HG03108 (cell line): Measurements from ENCODE around the gene ERBB2.
"Not testable (repeated sequence)": the region's sequence is repeated elsewhere in the genome, so short reads cannot be mapped to it uniquely, and the experiment has no call there.

Experiments used
- ATAC-seq: cut with Tn5 transposase; IDR thresholded peaks from one replicate; pipeline ENCODE4 v1.9.1; 2021; ENCODE audit warnings: moderate library complexity; ENCODE audit not compliant: unreplicated experiment

Gene ERBB2

GRCh38 chr17:39677542-39678339 is 22.1 kb upstream of the ERBB2 start:
- no peak for ATAC-seq

GRCh38 chr17:39678340-39679116 is 21.3 kb upstream of the ERBB2 start:
- no peak for ATAC-seq

- ATAC-seq, result no peak
Observed at GRCh38 chr17:39679521-39680192, 20.2 kb upstream of the ERBB2 start.

DNA sequence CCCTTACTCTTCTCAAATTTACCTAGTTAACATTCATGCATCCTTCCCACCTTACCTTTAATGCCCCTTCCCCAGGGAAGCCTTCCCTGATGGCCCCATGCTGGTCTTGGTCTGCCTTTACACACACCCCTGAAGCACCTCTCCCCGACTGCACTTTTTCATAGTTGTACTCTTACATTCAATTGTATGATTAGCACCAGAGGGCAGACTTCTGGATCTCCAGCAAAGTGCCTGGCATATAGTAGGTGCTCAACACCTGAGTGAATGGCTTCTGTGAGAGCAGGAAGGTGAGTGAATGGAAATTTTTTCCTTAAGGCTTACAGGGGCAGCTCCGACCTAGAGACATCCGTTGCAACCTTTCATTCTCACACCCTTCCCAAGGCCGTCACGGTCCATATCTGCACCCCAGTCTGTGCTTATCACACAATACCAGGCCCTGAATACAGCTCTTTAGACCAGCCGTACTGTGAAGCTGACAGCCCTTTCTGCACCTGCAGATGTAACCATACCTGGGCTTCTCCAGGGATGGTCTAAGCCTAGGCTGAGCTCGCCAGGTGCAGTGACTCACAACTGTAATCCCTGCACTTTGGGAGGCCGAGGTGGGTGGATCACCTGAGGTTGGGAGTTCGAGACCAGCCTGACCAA is 16.4 kb upstream of the ERBB2 start:
- ATAC-seq, result no peak

- no peak for ATAC-seq
Observed at GRCh38 chr17:39684369-39685192, 15.3 kb upstream of the ERBB2 start.

GRCh38 chr17:39687101-39687545 is 12.7 kb upstream of the ERBB2 start:
- ATAC-seq, result no peak

GRCh38 chr17:39687546-39688474 is 12.1 kb upstream of the ERBB2 start, which contains the start of gene PGAP3:
PGAP3 (minus strand) TSS chr17:39688057; CDS start chr17:39688014, 43 bp downstream.
- ATAC-seq, result peak; percentile 87

GRCh38 chr17:39688475-39688835 is 11.4 kb upstream of the ERBB2 start:
- ATAC-seq, result no peak

DNA sequence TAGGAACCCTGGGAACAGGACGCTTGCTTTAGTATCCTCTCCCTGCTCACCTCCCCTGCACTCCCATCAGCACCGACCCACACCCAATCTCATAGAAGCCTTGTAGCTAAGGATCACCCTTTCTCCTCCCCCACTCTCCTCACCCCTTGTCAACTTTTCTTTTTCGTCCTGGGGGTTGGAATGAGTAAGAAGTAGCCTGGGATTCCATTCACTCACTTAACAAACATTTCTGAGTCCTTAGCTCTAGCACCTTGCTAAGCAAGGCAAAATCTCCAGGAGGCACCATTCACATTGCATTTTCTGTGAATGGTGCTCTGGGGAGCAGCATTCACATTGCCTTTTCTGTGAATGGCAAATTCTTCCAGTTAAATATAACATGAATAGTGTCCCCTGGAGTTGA is 10.9 kb upstream of the ERBB2 start:
- ATAC-seq, result no peak

DNA sequence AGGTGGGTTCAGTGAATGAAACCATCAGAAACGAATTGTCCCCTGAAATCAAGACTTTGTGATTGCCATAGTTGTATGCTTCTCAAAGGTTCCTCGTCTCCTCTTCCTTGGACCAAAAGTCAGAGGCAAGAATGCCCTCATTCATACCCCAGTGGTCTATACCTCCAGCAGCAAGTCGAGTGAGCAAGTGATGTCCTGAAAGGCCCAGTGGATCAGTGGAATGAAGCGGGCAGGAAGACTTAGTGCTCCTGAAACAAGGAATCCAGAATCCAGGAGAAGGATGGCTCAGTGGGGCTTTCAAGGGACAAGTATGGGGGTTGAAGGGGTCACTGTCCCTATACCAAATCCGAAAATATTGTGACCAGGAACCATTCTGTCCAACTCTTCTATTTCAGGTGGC is 5.3 kb upstream of the ERBB2 start:
- no peak for ATAC-seq

- no peak for ATAC-seq
Observed at GRCh38 chr17:39695089-39695474, 4.8 kb upstream of the ERBB2 start.

- ATAC-seq, result no peak
Observed at GRCh38 chr17:39696731-39697130, 3.1 kb upstream of the ERBB2 start.

DNA sequence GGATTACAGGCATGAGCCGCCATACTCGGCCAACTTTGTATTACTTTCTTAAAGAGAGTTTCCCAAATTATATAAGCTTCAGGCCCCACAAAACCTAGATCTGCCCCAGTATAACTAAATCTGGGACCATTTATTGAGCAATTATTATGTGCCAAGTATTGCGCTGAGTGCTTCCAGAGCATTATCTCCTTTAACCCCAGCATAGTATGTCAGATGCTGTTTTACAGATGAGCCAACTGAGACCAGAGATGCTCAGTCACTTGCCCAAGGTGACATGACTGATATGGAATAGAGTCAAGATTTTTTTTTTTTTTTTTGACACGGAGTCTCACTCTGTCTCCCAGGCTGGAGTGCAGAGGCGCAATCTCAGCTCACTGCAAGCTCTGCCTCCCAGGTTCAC is 1.9 kb upstream of the ERBB2 start:
- ATAC-seq, result no peak

DNA sequence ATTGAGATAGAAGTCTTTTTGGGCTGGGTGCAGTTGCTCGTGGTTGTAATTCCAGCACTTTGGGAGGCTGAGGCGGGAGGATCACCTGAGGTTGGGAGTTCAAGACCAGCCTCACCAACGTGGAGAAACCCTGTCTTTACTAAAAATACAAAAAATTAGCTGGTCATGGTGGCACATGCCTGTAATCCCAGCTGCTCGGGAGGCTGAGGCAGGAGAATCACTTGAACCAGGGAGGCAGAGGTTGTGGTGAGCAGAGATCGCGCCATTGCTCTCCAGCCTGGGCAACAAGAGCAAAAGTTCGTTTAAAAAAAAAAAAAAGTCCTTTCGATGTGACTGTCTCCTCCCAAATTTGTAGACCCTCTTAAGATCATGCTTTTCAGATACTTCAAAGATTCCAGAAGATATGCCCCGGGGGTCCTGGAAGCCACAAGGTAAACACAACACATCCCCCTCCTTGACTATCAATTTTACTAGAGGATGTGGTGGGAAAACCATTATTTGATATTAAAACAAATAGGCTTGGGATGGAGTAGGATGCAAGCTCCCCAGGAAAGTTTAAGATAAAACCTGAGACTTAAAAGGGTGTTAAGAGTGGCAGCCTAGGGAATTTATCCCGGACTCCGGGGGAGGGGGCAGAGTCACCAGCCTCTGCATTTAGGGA is 577 bp upstream of the ERBB2 start:
- ATAC-seq, result not testable (repeated sequence)

GRCh38 chr17:39700148-39700987 is 504 bp downstream of the ERBB2 start:
- no peak for ATAC-seq

GRCh38 chr17:39701012-39701783 is 1.3 kb downstream of the ERBB2 start:
- ATAC-seq, result no peak
